Measurements from ENCODE around the gene TSKS. TPM values are rescaled to one million over a fixed set of nuclear protein-coding genes. Genes with fewer than 3 reads are reported as not detected.

The TSKS gene
- total RNA-seq, 1 experiment from 2014 or later, result 0.76 TPM

GRCh38 chr19:49787746-49788145, 24.6 kb upstream of the TSKS start:
- no peaks in the 10 kb centered on the region for H3K9me2 ChIP-seq (ENCODE audit: insufficient read depth)
- no TSS peak for BruUV-seq (replicated peaks)
- DNase-seq (ENCODE audit: low read depth, low spot score) (no peak), ATAC-seq (no peak)
- H3K4me3 ChIP-seq (replicated peaks in 1 of 2; ENCODE audit: low read depth in 1 of 2, low read length in 2 of 2), result no peak overlapping the region
- no peaks in the 10 kb centered on the region for H3K9me3 ChIP-seq (ENCODE audit: control insufficient read depth in 1 of 2, insufficient read depth in 1 of 2, low read depth in 1 of 2, low read length in 2 of 2)
- TF ChIP-seq RAD21 (IDR thresholded peaks at IDR 0.05; ENCODE audit: low read depth) (no peak), ZFX (IDR thresholded peaks at IDR 0.05) (no peak), SP1 (IDR thresholded peaks at IDR 0.05; ENCODE audit: low read depth) (no peak), TCF7L2 (IDR thresholded peaks at IDR 0.05; ENCODE audit: borderline replicate concordance, extremely low read depth, insufficient read depth, insufficient read length) (no peak), SIN3A (IDR thresholded peaks at IDR 0.05; ENCODE audit: low read depth) (no peak), POLR2A (IDR thresholded peaks at IDR 0.05; ENCODE audit: borderline replicate concordance, extremely low read depth, insufficient read depth, insufficient read length) (no peak), SRF (IDR thresholded peaks at IDR 0.05; ENCODE audit: low read depth) (no peak), EZH2 (IDR thresholded peaks at IDR 0.05) (no peak), CEBPB (IDR thresholded peaks at IDR 0.05; ENCODE audit: low read depth) (no peak), ZBTB33 (IDR thresholded peaks at IDR 0.05; ENCODE audit: extremely low read depth, insufficient replicate concordance, low read length) (no peak), EGR1 (IDR thresholded peaks at IDR 0.05; ENCODE audit: low read depth) (no peak), MAX (IDR thresholded peaks at IDR 0.05) (no peak), CBX3 (IDR thresholded peaks at IDR 0.05; ENCODE audit: low read depth) (no peak), YY1 (IDR thresholded peaks at IDR 0.05; ENCODE audit: extremely low read depth, insufficient replicate concordance, low read depth, low read length) (no peak)
- intact Hi-C loops (cut with micrococcal nuclease), result no loop called here
- H3K27ac ChIP-seq (ENCODE audit: low read depth, low read length), result no peak overlapping the region
- H4K20me1 ChIP-seq (ENCODE audit: insufficient read depth), result no peaks in the 10 kb centered on the region
- no peaks in the 10 kb centered on the region for H3K27me3 ChIP-seq (ENCODE audit: insufficient read depth, low read length)
- H3K4me2 ChIP-seq (ENCODE audit: low read length), result no peak overlapping the region
- H3K4me1 ChIP-seq (ENCODE audit: control insufficient read depth in 1 of 2, insufficient read depth in 2 of 2, low read length in 2 of 2), result peaks cover 11 to 24% of the 10 kb centered on the region in 2 experiments
- ChIA-PET CTCF (no interaction called here), RAD21 (ENCODE audit: low non-redundant PET in 1 of 2, low total read pairs in 2 of 2, uncharacterized antibody in 2 of 2, unreplicated experiment in 2 of 2) (no interaction called here), POLR2A (no interaction called here)
- H3K79me2 ChIP-seq (ENCODE audit: insufficient read depth, low read length), result no peaks in the 10 kb centered on the region
- H3K9ac ChIP-seq (ENCODE audit: low read length), result no peak overlapping the region
- H2AFZ ChIP-seq (ENCODE audit: low read depth, low read length, poor library complexity, severe bottlenecking), result no peak overlapping the region
- H3K36me3 ChIP-seq (ENCODE audit: control insufficient read depth in 1 of 2, insufficient read depth in 2 of 2, low read length in 2 of 2), result peaks cover 6 to 10% of the 10 kb centered on the region in 2 experiments; a peak in 3 of 4 replicates
